HG03064 (cell line): Measurements from ENCODE around the gene MRPS9.

Source experiments
- ATAC-seq: cut with Tn5 transposase; IDR thresholded peaks from one replicate; pipeline ENCODE4 v1.9.1; 2021; ENCODE audit warnings: low read depth; ENCODE audit not compliant: unreplicated experiment

MRPS9 gene

DNA sequence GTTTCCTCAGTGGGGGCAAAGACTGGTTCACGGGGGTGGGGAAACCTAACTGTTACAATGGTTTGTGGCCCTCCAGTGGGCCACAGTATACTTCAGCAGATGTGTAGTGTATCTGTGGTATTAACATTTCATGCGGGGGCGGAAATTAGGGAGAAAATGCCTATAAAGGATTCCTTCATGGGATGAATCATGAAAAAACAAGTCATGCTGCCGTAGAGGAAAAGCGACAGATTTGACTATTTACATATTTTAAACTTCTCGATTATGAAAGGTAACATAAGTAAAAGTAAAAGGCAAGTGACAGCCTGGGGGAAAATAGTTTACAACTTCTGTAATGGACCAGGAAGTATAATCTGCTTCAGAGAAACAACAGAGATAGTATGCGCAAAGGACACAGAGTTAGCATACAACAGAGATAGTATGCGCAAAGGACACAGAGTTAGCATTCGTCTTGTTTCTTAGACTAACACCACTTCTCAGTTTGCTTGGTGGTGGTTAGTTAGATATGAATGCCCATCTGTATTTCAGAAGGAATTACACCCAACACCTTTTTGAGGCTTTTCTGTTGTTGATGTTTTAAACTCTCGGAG lies 41.1 kb downstream of the MRPS9 start:
- no peak for ATAC-seq

GRCh38 chr2:105080461-105080860 lies 42.6 kb downstream of the MRPS9 start:
- no peak for ATAC-seq

DNA sequence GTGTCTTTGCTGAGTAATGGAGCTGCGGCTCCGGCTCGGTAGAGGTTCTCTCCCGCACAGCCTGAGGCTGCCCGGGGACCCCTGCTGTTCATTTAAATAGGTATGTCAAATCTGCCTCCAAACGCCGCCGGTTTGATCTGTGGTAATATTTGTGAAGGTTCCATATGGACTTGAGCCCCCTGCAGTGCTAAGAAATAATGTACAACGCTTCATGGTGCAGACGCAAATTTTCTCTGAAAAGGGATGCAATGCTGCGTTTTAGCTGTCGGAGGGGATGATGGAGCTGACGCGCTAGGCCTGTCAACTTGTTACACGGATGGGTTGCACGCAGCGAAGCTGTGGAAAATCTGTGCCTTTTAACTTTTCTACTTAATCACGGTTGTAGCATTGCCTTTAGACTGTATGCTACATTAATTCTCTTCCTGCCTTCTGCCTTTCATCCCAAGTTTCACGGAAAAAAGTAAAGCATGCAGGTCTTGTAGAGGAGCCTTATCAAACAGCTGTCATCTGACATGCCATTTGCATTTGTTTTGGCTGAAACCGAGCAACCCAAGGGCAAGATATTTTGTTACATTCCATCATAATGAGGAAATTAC lies 43.2 kb downstream of the MRPS9 start:
- ATAC-seq: no peak

- no peak for ATAC-seq
Measured at GRCh38 chr2:105082107-105082506, 44.2 kb downstream of the MRPS9 start.

DNA sequence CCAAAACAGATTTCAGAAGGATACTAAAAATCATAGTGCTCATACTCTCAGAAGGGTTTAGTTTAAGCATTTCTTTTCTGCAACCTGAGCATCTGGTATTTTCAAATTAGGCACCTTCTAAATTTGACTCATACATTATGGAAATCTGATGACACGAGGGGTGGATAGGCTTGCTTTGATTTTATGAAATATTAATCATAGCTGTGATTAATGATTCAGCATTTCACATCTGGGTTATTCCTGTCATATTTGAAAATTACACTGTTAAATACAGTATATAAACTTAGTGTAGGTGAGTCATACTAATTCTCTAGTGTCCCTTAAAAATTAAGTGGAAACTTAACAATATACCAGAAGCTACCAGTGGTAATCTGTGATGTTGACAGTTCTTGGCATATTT lies 47.7 kb downstream of the MRPS9 start:
- ATAC-seq: no peak

- no peak for ATAC-seq
Measured at GRCh38 chr2:105087273-105087672, 49.4 kb downstream of the MRPS9 start.

- ATAC-seq: no peak
Measured at GRCh38 chr2:105090091-105090490, 52.2 kb downstream of the MRPS9 start.

DNA sequence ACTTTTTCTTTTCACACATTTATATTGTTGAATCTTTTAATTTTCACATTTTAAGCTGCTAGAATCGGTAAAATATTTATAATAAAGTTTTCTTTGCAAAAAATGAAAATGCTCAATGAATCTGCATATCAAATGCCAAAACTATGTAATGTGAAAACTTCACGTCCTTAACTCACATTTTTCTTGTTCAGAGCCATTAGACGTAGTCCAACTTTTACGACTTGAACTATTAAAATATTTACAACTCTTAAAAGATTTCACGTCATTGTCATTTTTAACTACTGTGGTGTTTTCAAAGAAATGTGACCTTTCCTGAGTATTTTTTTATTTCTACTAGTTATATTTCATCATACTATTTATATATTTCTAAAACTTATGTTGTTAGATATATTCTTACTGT lies 54.9 kb downstream of the MRPS9 start:
- no peak for ATAC-seq

GRCh38 chr2:105099153-105099552 lies 61.3 kb downstream of the MRPS9 start:
- ATAC-seq: no peak

- ATAC-seq: peak; percentile 70
Measured at GRCh38 chr2:105100046-105100840, 62.4 kb downstream of the MRPS9 start.

- no peak for ATAC-seq
Measured at GRCh38 chr2:105102001-105102400, 64.1 kb downstream of the MRPS9 start.

DNA sequence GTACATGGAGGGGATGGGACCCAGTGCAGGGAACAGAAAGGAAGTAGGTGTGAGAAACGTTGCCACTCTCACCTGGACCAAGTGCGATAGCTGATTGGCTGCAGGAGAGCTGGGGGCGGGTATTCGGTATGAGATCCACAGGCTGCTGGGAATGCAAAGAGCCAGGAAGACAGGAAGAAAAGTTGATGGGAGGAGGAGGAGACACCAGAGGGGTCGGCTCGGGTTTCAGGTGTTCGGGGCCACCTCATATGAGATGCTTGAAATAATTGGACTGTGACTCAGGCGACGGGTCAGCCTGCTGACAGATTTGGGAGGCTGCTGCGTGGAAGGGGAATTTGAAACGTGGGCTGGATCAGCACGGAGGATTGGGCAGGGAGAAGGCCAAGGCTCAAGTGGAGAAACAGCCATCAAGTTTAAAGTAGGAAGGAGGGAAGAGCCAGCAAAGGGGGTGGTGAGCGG lies 65.1 kb downstream of the MRPS9 start:
- ATAC-seq: no peak

- ATAC-seq: no peak
Measured at GRCh38 chr2:105103481-105103880, 65.6 kb downstream of the MRPS9 start.

GRCh38 chr2:105104208-105104731 lies 66.4 kb downstream of the MRPS9 start:
- ATAC-seq: no peak

DNA sequence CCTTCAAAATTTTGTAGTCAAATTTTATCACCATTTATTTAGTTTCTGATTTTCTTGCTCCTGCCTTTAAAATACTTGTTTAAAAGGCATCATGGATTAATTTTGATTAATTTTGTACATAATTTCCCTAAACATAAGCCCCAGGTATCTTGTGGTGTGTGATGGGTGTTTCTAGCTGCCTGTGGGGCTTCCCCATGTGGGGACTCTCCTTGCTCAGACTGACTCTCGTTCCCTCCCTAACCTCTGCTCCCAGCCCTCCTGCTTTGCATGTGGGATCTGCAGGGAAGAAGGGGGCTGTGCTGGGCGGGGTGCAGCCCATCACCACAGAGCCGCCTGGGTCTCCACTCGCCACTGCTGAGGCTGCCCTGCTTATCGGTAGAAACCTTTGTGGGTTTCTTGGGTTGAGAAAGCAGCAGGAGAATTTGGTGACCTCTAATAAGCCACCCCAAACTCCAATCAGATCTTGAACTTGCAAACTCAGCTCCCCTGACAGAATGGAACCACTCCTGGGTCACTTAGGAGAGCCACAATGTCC lies 72.5 kb downstream of the MRPS9 start:
- ATAC-seq: no peak

DNA sequence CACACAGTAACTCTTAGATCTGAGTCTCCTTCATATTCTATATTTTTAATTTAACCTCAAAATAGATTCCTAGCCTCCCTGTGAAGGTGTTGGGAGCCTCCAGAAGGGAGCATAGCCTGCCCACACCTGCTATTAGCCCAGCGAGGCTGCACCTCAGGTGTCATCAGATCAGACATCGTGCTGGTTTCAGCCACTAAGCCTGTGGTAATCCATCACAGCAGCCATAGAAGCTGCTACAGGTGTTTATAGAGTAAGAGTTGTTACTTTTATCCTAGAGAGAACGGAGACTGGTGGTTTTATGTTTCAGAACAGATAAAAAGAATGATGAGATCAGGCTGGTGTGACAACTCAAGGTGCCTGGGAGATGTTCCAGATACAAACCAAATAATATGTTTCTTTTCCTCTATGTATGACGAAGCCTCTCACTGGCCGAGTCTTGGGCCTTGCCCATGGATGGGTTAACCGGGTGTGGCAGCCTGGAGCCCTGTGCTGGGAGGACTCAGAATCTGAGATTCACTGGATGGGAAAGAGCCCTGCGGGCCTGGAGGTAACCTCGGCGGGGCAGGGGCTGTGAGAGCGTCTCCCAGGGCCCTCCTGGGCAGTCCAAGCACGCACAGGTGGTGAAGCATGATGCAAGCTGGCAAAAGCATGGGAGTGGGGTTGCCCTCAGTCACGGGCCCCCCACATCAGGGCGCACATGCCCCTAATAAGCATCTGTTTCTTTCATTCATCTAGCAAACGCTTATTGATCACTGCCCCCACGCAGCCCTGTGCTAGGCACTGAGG lies 73.7 kb downstream of the MRPS9 start:
- no peak for ATAC-seq

DNA sequence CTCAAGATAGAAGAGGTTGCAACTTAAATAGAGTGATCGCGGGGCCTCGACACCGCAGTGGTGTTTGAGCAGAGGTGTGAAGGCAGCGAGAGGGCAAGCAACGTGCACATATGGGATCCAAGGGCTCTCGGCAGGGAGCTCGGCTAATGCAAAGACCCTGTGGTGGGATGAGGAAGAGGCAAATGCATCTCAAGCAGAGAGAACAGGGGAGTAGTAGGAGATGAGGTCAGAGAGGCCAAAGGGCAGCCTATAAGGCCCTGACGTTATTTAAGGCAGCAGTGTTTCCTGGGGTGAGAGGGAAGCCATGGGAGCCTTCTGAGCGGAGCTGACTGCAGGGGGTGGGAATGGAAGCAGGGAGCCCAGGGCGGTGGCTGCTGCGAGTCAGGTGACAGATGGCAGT lies 74.5 kb downstream of the MRPS9 start:
- no peak for ATAC-seq

DNA sequence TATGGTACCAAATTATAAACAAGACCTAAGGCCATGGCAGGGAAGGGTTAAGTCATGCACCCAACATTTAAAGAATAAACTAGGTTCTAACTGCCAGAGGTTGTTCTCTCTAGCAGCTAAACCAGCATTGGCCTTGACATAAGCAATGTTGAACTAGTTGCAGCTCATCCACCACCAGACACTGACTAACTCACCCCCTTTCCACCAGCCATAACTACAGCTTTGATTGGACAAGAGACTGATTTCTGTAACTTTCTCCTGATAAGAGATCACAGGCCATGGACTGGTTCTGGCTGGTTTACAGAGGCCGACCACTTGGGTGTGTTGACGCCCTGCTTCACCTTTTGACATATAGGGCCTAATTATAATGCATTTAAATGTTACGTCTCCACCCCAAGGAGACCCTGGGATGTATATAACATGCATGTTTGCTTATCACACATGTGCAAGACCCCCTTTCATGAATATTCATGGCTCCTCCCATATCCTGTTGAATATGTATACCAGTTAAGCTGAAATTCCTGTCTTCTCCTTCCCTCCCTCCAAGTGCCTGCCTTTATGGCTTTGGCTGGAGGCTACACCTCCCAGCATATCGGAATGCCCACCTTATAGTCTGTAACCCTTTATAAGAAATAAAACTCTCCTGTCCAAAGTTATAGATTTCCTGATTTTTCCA lies 75.9 kb downstream of the MRPS9 start:
- ATAC-seq: no peak

- no peak for ATAC-seq
Measured at GRCh38 chr2:105114551-105114950, 76.7 kb downstream of the MRPS9 start.

DNA sequence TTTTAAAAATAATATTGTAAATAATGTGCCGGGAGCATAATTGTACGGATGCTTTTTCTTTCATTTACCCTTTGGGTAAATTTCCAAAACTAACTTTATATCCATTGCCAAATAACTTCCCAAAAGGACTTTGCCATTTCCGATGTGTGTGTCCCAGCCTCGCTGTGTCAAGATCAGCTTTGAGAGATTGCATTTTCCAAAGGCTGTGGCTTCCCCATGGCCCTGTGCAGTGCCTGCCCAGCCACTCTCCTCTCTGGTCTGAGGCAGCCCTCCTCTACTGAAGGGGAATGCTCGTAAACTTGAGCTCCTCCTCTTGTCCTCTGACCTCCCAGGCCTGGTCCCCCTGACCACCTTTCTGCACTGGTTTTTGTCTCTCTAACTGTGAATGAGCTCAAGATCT lies 78.5 kb downstream of the MRPS9 start:
- no peak for ATAC-seq
